GM19468 (cell line): Measurements from ENCODE around the gene P2RY2.

Experiments
- ATAC-seq: cut with Tn5 transposase; IDR thresholded peaks from one replicate; pipeline ENCODE4 v1.9.1; 2021; ENCODE audit warnings: mild to moderate bottlenecking, moderate library complexity, moderate number of reproducible peaks; ENCODE audit not compliant: unreplicated experiment; ENCODE audit errors: extremely low read depth

P2RY2 gene

GRCh38 chr11:73275381-73275750, 57.3 kb downstream of the P2RY2 start:
- ATAC-seq = no peak

GRCh38 chr11:73277467-73277866, 59.4 kb downstream of the P2RY2 start:
- ATAC-seq = no peak

GRCh38 chr11:73280626-73281025, 62.5 kb downstream of the P2RY2 start:
- ATAC-seq = no peak

- no peak for ATAC-seq
Measured at GRCh38 chr11:73281201-73281741, 63.2 kb downstream of the P2RY2 start.

- no peak for ATAC-seq
Measured at GRCh38 chr11:73281796-73282660, 63.9 kb downstream of the P2RY2 start.

- no peak for ATAC-seq
Measured at GRCh38 chr11:73283276-73284000, 65.4 kb downstream of the P2RY2 start.

GRCh38 chr11:73284106-73284505, 66.0 kb downstream of the P2RY2 start:
- no peak for ATAC-seq

GRCh38 chr11:73285721-73286120, 67.6 kb downstream of the P2RY2 start:
- no peak for ATAC-seq
